GM12878 (cell line): ENCODE measurements around the gene CYTIP. TPM values are rescaled to one million over a fixed set of nuclear protein-coding genes. Genes with fewer than 3 reads are reported as not detected.

Experiments
- ATAC-seq: fragments of 200-7000 bp; cut with Tn5 transposase; 3 replicates; pipeline ENCODE4 v1.9.1; 2020; ENCODE audit warnings: mild to moderate bottlenecking, moderate library complexity
- BruUV-seq: library from RNA; stranded (reverse); fragments of 400-500 nt; replicated peaks from 2 replicates; lab custom pipeline; 2021; lab: Mats Ljungman, UMichigan
- CTCF ChIA-PET: fragments of 300-600 bp; sonication (Branson Sonifier 250); formaldehyde crosslinking; extraction: SDS; loops from one replicate; lab custom pipeline; 2021; ENCODE audit warnings: inconsistent platforms; lab: Yijun Ruan, JAX
- POLR2A ChIA-PET: fragments of 350-600 bp; formaldehyde crosslinking; extraction: SDS; loops from one replicate; lab custom pipeline; 2021; ENCODE audit warnings: inconsistent platforms; lab: Charles Lee
- RAD21 ChIA-PET: fragments of 300-600 bp; sonication (Branson Sonifier 250); formaldehyde crosslinking; loops from one replicate; lab custom pipeline; 2023; ENCODE audit warnings: antibody characterized with exemption; ENCODE audit not compliant: unreplicated experiment; lab: Charles Lee
- SMC1A ChIA-PET: fragments of 300-600 bp; sonication (Branson Sonifier 250); formaldehyde crosslinking; loops from one replicate; lab custom pipeline; 2023; ENCODE audit not compliant: unreplicated experiment, uncharacterized antibody; lab: Charles Lee
- DNase-seq: peaks from one replicate; pipeline ENCODE4 v3.0.0-alpha.2; 2011; ENCODE audit warnings: low read depth, low spot score
- FAIRE-seq: peaks from 3 replicates; lab custom pipeline; 2011; peaks lifted over from hg19 to GRCh38; lab: Jason Lieb, UNC
- H2AFZ ChIP-seq: 2 replicates; pipeline ENCODE4 v1.6.0; 2011; ENCODE audit warnings: low read depth, low read length, control low read depth; ENCODE audit not compliant: control insufficient read depth
- H3K27ac ChIP-seq: 2 replicates; pipeline ENCODE4 v1.5.1; 2011; ENCODE audit warnings: control low read depth; ENCODE audit not compliant: control insufficient read depth, insufficient read depth
- H3K27me3 ChIP-seq, 2 experiments: replicated peaks in 1 of 2; 2 replicates each; pipeline versions ENCODE4 v1.6.0 to v1.6.1; 2011; ENCODE audit warnings: low read length in 1 of 2; ENCODE audit not compliant: control insufficient read depth in 2 of 2, insufficient read depth in 2 of 2
- H3K36me3 ChIP-seq, 2 experiments: 2 replicates each; pipeline ENCODE4 v1.5.1; 2011; ENCODE audit warnings: low read length in 1 of 2; ENCODE audit not compliant: control insufficient read depth in 2 of 2, insufficient read depth in 2 of 2
- H3K4me1 ChIP-seq: 2 replicates; pipeline ENCODE4 v1.6.1; 2011; ENCODE audit warnings: mild to moderate bottlenecking, low read length, moderate library complexity, mixed read lengths; ENCODE audit not compliant: control insufficient read depth, insufficient read depth
- H3K4me2 ChIP-seq: 2 replicates; pipeline ENCODE4 v1.6.0; 2011; ENCODE audit warnings: control low read depth; ENCODE audit not compliant: control insufficient read depth, insufficient read depth
- H3K4me3 ChIP-seq: fragments of 200-600 bp; sonication (generic); 2 replicates; pipeline ENCODE4 v1.5.1; 2016
- H3K79me2 ChIP-seq: 2 replicates; pipeline ENCODE4 v1.6.0; 2011; ENCODE audit warnings: low read length; ENCODE audit not compliant: control insufficient read depth, insufficient read depth
- H3K9ac ChIP-seq: 2 replicates; pipeline ENCODE4 v1.8.0; 2011; ENCODE audit warnings: low read length, control low read depth, mixed read lengths; ENCODE audit not compliant: control insufficient read depth, insufficient read depth
- H3K9me3 ChIP-seq: replicated peaks from 3 replicates; pipeline ENCODE4 v1.5.1; 2011; ENCODE audit warnings: mild to moderate bottlenecking, low read length; ENCODE audit not compliant: control insufficient read depth, insufficient read depth
- H4K20me1 ChIP-seq: 2 replicates; pipeline ENCODE4 v1.6.0; 2011; ENCODE audit not compliant: control insufficient read depth, insufficient read depth
- CUX1 ChIP-seq: IDR thresholded peaks from 2 replicates; pipeline ENCODE4 v1.6.1; 2012; ENCODE audit warnings: improper control_type of control experiment, low read depth, low read length; ENCODE audit not compliant: insufficient replicate concordance
- DPF2 ChIP-seq: fragments of 450-650 bp; IDR thresholded peaks from 2 replicates; pipeline ENCODE4 v1.6.1; 2017; ENCODE audit warnings: mild to moderate bottlenecking
- IRF3 ChIP-seq: fragments of 450-650 bp; IDR thresholded peaks from 2 replicates; pipeline ENCODE4 v1.6.1; 2014; ENCODE audit warnings: mild to moderate bottlenecking
- MLLT1 ChIP-seq: fragments of 450-650 bp; IDR thresholded peaks from 2 replicates; pipeline ENCODE4 v1.6.1; 2016; ENCODE audit warnings: mild to moderate bottlenecking
- NR2C2 ChIP-seq: IDR thresholded peaks from 2 replicates; pipeline ENCODE4 v1.6.1; 2011; ENCODE audit warnings: borderline replicate concordance, low read depth; ENCODE audit not compliant: control insufficient read depth, insufficient read length
- PBX3 ChIP-seq: IDR thresholded peaks from 2 replicates; pipeline ENCODE4 v1.6.1; 2011; ENCODE audit warnings: mild to moderate bottlenecking, low read depth, low read length, moderate library complexity; ENCODE audit not compliant: insufficient replicate concordance
- PML ChIP-seq: IDR thresholded peaks from 2 replicates; pipeline ENCODE4 v1.6.1; 2012; ENCODE audit warnings: low read length, inconsistent platforms
- RELB ChIP-seq: fragments of 450-650 bp; IDR thresholded peaks from 2 replicates; pipeline ENCODE4 v1.6.1; 2017; ENCODE audit warnings: low read depth, mild to moderate bottlenecking, moderate library complexity
- TAF1 ChIP-seq: IDR thresholded peaks from 2 replicates; pipeline ENCODE4 v1.6.1; 2011; ENCODE audit warnings: mild to moderate bottlenecking, low read depth, low read length, borderline replicate concordance
- WGBS: methylation state at CpG from one replicate; pipeline ENCODE4 v1.1.6; 2016; ENCODE audit warnings: low lambda C conversion rate; ENCODE audit not compliant: insufficient replicate concordance, insufficient coverage; ENCODE audit errors: missing lambda C conversion rate; 5-methylcytosine and 5-hydroxymethylcytosine counted together
- in situ Hi-C: fragments of 300-500 bp; cut with MboI; formaldehyde crosslinking; loops from 9 replicates; pipeline ENCODE4 v1.14.3; 2018; ENCODE audit warnings: mixed read lengths
- intact Hi-C: fragments of 100-400 bp; cut with micrococcal nuclease; formaldehyde crosslinking; loops from one replicate; pipeline ENCODE4 v1.14.2; 2022; ENCODE audit not compliant: unreplicated experiment
- polyA plus RNA-seq, 11 experiments: library from polyadenylated mRNA; depleted of rRNA in 4 of 11; unstranded in 6 of 11; stranded (reverse) in 5 of 11; fragments of >200 nt; fragmentation: Nextera tagmentation in 4 of 11; fragmentation: Illumina TruSeq in 1 of 11; extraction: Ambion mirVana in 4 of 11; extraction: Trizol in 1 of 11; gene quantifications; 1 replicate in 1 of 11; 2 replicates in 10 of 11; pipeline versions ENCODE4 v1.2.1 to v1.2.3, GENCODE V29; 2011 to 2016; ENCODE audit warnings: inconsistent platforms in 2 of 11, missing spikeins in 2 of 11, low read depth in 1 of 11
- total RNA-seq, 4 experiments: library from RNA; depleted of rRNA in 3 of 4; stranded (reverse); fragments of >200 nt in 3 of 4; fragmentation: Illumina TruSeq in 1 of 4; extraction: Trizol in 1 of 4; gene quantifications; 2 replicates each; pipeline versions ENCODE4 v1.2.1 to v1.2.3, GENCODE V29; 2013 to 2021

The CYTIP gene
- total and polyA plus RNA-seq, 10 of the 15 experiments (the other 5 are each of a cell fraction or from before 2014, with no cell fraction given) = 55.1 to 178 (median 73.4) TPM

- H3K4me3 ChIP-seq = peak overlapping the region; percentile 35; the same call in 1 of the 2 replicates
- ChIA-PET POLR2A (interaction anchor here (0.6 to 5.7 kb wide), 9 partner anchors 8 to 1029 kb away, joined by 3 to 62 read pairs (median 4); partner anchors contain the start of gene CYTIP), SMC1A (interaction anchor here (0.6 to 12.6 kb wide), 20 partner anchors 10 to 129 kb away, joined by 3 to 218 read pairs (median 8); partner anchors contain the start of gene CYTIP), CTCF (interaction anchor here (0.8 to 14.2 kb wide), 11 partner anchors 9 to 131 kb away, joined by 3 to 208 read pairs (median 5); partner anchors contain the start of genes CYTIP and ERMN), RAD21 (interaction anchor here (0.6 to 4.7 kb wide), 20 partner anchors 10 to 168 kb away, joined by 3 to 42 read pairs (median 4); partner anchors contain the start of genes CYTIP and ERMN)
- no peak overlapping the region for H3K27ac ChIP-seq
- ATAC-seq = no peak
- peaks cover 94% of the 10 kb centered on the region for H3K79me2 ChIP-seq
- WGBS = 38% methylated on average over 1 of the region's 1 CpG
- H3K4me1 ChIP-seq = peaks cover 10% of the 10 kb centered on the region
- H3K27me3 ChIP-seq = no peaks in the 10 kb centered on the region
- no peak overlapping the region for H2AFZ ChIP-seq
- peaks cover 11 to 37% of the 10 kb centered on the region in 2 experiments for H3K36me3 ChIP-seq
- BruUV-seq = no TSS peak
- no peak for FAIRE-seq
- DNase-seq = no peak
- peaks cover 4% of the 10 kb centered on the region; the same call in 2 of the 3 replicates for H3K9me3 ChIP-seq
- intact Hi-C loops = loop anchor here (2.0 kb wide), 1 partner anchor 15 kb away; no protein-coding TSS in a partner anchor
- H3K9ac ChIP-seq = no peak overlapping the region
- in situ Hi-C loops = no loop called here
- no peak for TF ChIP-seq RELB
- no peak for TF ChIP-seq TAF1
- TF ChIP-seq IRF3 = no peak
- TF ChIP-seq MLLT1 = 0 out of 2 replicates have a peak, but pooled peaks have one; percentile 8
- TF ChIP-seq PBX3 = no peak
- no peak for TF ChIP-seq CUX1
- no peak for TF ChIP-seq NR2C2
- TF ChIP-seq PML = no peak
- no peak for TF ChIP-seq DPF2
- no peak overlapping the region for H3K4me2 ChIP-seq
- no peaks in the 10 kb centered on the region; the same call in 1 of the 2 replicates for H4K20me1 ChIP-seq
These were observed 10.5 kb downstream of the CYTIP start for GRCh38 chr2:157433394-157433793.
